ENCODE results near the gene TP53RK.
A peak's percentile ranks its signal among the peaks of the same experiment; 100 is the strongest.

The TP53RK gene

GRCh38 chr20:46691196-46691595 lies 2.0 kb upstream of the TP53RK start:
- H2AFZ ChIP-seq (ENCODE audit: low read depth) = no peak overlapping the region
- H4K20me1 ChIP-seq (ENCODE audit: insufficient read depth) = no peaks in the 10 kb centered on the region
- peaks cover 29% of the 10 kb centered on the region for H3K79me2 ChIP-seq (ENCODE audit: insufficient read depth, low read depth)
- H3K27ac ChIP-seq = no peak overlapping the region
- no peak overlapping the region for H3K9ac ChIP-seq
- no peaks in the 10 kb centered on the region for H3K27me3 ChIP-seq (ENCODE audit: insufficient read depth, low read depth)
- TF ChIP-seq CTCF (conservative IDR thresholded peaks at IDR 0.05; ENCODE audit: low read depth, low read length) = no peak
- peaks cover 26% of the 10 kb centered on the region for H3K4me1 ChIP-seq (ENCODE audit: low read depth, poor library complexity, severe bottlenecking)
- H3K4me2 ChIP-seq = no peak overlapping the region
- no peak overlapping the region for H3K4me3 ChIP-seq (IDR thresholded peaks at IDR 0.05; ENCODE audit: insufficient read depth, low read depth, low read length)
- H3K36me3 ChIP-seq (ENCODE audit: insufficient read depth) = no peaks in the 10 kb centered on the region

DNA sequence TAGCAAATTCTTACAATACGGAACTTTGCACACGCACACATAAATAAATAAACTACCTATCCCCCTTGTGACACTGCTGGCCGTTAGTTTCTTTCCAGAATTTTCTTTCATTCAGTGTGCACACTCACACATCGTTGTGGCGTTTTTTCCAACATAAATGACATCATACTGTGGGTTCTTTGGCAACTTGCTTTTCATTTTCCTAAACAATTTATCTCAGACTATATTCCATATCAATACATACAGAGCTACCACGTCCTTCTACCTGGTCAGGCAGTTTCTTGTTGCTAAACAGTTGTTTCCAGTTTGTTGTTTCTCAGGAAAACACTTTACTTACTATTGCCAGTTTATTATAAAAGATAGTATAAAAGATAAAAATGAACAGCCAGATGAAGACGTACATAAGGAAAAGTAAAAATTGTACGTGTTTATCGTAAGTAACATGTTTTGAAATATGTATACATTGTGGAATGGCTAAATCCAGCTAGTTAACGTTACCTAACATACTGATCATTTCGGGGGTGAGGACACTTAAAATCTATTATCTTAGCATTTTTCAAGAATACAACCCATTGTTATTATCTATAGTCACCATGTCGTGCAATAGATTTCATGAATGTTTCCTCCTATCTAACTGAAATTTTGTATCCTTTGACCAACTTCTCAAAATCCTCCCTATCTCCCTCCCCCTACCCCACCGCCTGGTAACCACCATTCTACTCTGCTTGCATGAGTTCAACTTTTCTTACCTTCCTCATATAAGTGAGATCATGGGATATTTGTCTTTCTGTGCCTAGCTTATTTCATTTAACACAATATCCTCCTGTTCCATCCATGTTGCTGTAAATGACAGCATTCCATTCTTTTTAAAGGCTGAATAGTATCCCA lies 1.2 kb upstream of the TP53RK start:
- no peak for TF ChIP-seq CTCF (conservative IDR thresholded peaks at IDR 0.05; ENCODE audit: low read depth, low read length)

DNA sequence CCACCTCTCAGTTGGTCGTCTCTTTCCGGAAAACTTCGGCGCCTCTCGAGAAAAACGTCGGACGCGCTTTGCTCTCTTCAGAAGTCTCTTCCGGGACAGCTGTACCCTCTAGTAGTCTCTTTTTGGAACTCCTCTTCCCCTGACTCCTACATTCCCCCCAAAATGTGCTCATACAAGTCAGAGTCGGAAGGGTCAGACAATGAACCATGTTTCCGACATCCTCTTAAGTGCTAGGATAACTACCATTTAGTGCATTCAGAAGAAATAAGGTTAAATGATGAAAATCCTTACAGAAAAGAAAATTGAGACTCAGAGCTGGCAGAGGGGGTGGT lies 476 bp upstream of the TP53RK start:
- no peaks in the 10 kb centered on the region for H3K27me3 ChIP-seq (ENCODE audit: insufficient read depth, low read depth)
- peak overlapping the region; percentile 82 for H2AFZ ChIP-seq (ENCODE audit: low read depth)
- H3K9ac ChIP-seq = no peak overlapping the region; the same call in 1 of the 2 replicates
- no peak for TF ChIP-seq CTCF (conservative IDR thresholded peaks at IDR 0.05; ENCODE audit: low read depth, low read length)
- no peaks in the 10 kb centered on the region; the same call in 1 of the 2 replicates for H3K36me3 ChIP-seq (ENCODE audit: insufficient read depth)
- H3K4me1 ChIP-seq (ENCODE audit: low read depth, poor library complexity, severe bottlenecking) = peaks cover 20% of the 10 kb centered on the region
- no peak overlapping the region for H3K4me3 ChIP-seq (IDR thresholded peaks at IDR 0.05; ENCODE audit: insufficient read depth, low read depth, low read length)
- H3K79me2 ChIP-seq (ENCODE audit: insufficient read depth, low read depth) = peaks cover 41% of the 10 kb centered on the region
- no peaks in the 10 kb centered on the region for H4K20me1 ChIP-seq (ENCODE audit: insufficient read depth)
- H3K4me2 ChIP-seq = peak overlapping the region; percentile 74
- H3K27ac ChIP-seq = peak overlapping the region; percentile 70; the same call in 1 of the 2 replicates

More for the DNA sequence above, 1.2 kb upstream of the TP53RK start:
- Histone ChIP-seq H3K4me3 (IDR thresholded peaks at IDR 0.05; ENCODE audit: insufficient read depth, low read depth, low read length) (no peak overlapping the region), H2AFZ (ENCODE audit: low read depth) (peak overlapping the region; percentile 82), H3K4me2 (peak overlapping the region; percentile 74), H3K27me3 (ENCODE audit: insufficient read depth, low read depth) (no peaks in the 10 kb centered on the region), H3K27ac (no peak overlapping the region; the same call in 1 of the 2 replicates), H3K79me2 (ENCODE audit: insufficient read depth, low read depth) (peaks cover 34% of the 10 kb centered on the region), H3K4me1 (ENCODE audit: low read depth, poor library complexity, severe bottlenecking) (peaks cover 20% of the 10 kb centered on the region), H4K20me1 (ENCODE audit: insufficient read depth) (no peaks in the 10 kb centered on the region), H3K9ac (no peak overlapping the region; the same call in 1 of the 2 replicates), H3K36me3 (ENCODE audit: insufficient read depth) (no peaks in the 10 kb centered on the region; the same call in 1 of the 2 replicates)

DNA sequence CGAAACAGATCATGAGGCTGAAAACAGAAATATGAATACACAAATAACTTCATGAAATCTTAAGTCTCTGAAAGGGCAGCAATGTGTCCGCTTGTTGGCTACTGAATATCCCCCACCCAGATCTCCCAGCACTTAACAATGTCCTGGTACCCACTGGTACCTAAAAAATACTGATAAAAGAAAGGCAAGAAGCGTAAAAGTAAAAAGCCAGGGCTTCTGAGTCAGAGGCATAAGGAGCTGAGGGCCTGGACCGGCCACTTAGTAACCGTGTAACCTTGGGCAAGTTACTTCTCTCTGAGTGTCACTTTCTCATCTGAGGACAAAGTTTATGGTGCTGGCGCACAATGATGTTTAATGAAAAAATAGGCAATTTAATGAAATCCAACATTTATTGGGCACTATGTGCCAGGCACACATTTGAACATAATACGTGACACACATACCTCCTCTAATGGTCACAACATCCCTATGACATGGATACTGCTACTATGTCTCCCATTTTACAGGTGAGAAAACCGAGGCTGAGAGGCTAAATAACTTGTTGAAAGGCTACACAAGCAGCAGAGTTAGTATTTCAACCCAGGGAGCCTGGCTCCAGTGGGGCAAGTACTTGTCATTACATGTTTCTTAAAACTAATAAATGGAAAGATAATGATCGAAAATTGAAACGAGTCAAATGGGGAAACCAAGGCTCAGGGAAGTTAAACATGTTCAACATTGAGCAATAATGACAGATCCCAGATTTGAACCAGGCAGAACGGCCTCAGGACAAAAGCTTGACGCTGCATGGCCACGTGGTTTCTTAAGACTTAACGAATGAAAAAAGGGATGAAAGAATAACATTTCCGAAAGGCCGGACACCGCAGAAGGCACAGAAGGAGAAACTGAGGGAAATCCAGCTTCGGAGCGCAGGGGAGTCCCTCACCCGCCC lies 828 bp downstream of the TP53RK start:
- H3K79me2 ChIP-seq (ENCODE audit: insufficient read depth, low read depth) = peaks cover 43% of the 10 kb centered on the region
- peak overlapping the region; percentile 70 for H3K27ac ChIP-seq
- peak overlapping the region; percentile 82 for H2AFZ ChIP-seq (ENCODE audit: low read depth)

More for the DNA sequence above, 828 bp downstream of the TP53RK start:
- Histone ChIP-seq H3K4me3 (IDR thresholded peaks at IDR 0.05; ENCODE audit: insufficient read depth, low read depth, low read length) (no peak overlapping the region), H3K36me3 (ENCODE audit: insufficient read depth) (no peaks in the 10 kb centered on the region; the same call in 1 of the 2 replicates), H3K4me2 (peak overlapping the region; percentile 92), H3K9ac (peak overlapping the region; percentile 79), H3K27me3 (ENCODE audit: insufficient read depth, low read depth) (no peaks in the 10 kb centered on the region), H3K4me1 (ENCODE audit: low read depth, poor library complexity, severe bottlenecking) (peaks cover 20% of the 10 kb centered on the region), H4K20me1 (ENCODE audit: insufficient read depth) (no peaks in the 10 kb centered on the region)
- no peak for TF ChIP-seq CTCF (conservative IDR thresholded peaks at IDR 0.05; ENCODE audit: low read depth, low read length)

All from KMS-11 (cell line).